Measurements from ENCODE around the gene SELENOH.

DNA sequence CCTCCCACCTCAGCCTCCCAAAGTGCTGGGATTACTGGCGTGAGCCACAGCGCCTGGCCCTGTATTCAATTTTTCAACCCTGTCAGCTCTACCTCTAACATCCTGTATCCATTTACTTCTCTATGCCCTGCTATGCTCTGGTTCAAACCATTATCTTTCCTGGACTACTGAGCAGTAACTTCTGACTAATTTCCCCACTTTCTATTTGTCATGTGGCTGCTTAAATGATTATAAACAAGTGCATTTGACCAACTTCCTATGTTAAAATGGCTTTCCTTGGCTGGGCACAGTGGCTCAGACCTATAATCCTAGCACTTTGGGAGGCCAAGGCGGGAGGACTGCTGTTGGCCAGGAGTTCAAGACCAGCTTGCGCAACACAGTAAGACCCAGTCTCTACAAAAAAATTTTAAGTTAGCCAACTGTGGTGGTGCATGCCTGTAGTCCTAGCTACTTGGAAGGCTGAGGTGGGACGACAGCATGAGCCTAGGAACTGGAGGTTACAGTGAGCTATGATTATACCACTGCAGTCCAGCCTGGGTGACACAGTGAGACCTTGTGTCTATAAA is 31.4 kb upstream of the SELENOH start:
- TF ChIP-seq, protein P1, sequence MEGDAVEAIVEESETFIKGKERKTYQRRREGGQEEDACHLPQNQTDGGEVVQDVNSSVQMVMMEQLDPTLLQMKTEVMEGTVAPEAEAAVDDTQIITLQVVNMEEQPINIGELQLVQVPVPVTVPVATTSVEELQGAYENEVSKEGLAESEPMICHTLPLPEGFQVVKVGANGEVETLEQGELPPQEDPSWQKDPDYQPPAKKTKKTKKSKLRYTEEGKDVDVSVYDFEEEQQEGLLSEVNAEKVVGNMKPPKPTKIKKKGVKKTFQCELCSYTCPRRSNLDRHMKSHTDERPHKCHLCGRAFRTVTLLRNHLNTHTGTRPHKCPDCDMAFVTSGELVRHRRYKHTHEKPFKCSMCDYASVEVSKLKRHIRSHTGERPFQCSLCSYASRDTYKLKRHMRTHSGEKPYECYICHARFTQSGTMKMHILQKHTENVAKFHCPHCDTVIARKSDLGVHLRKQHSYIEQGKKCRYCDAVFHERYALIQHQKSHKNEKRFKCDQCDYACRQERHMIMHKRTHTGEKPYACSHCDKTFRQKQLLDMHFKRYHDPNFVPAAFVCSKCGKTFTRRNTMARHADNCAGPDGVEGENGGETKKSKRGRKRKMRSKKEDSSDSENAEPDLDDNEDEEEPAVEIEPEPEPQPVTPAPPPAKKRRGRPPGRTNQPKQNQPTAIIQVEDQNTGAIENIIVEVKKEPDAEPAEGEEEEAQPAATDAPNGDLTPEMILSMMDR (IDR thresholded peaks at IDR 0.05) = no peak
- TF ChIP-seq POLR2A (IDR thresholded peaks at IDR 0.05) = no peak

Measured in thyroid gland (tissue), 4 donors.